HS-5 (cell line): ENCODE data around the gene SMIM3.
"Not testable (repeated sequence)": the region's sequence is repeated elsewhere in the genome, so short reads cannot be mapped to it uniquely, and the experiment has no call there.

Experiments
- DNase-seq: peaks from one replicate; pipeline ENCODE4 v3.0.0-alpha.2; 2012; ENCODE audit warnings: low read depth

The SMIM3 gene

GRCh38 chr5:150794927-150795326 lies 16.4 kb downstream of the SMIM3 start:
- no peak for DNase-seq

- DNase-seq: no peak
Observed at GRCh38 chr5:150797384-150797783, 18.8 kb downstream of the SMIM3 start.

- DNase-seq: no peak
Observed at GRCh38 chr5:150801117-150801927, 22.8 kb downstream of the SMIM3 start.

GRCh38 chr5:150804388-150804787 lies 25.8 kb downstream of the SMIM3 start:
- no peak for DNase-seq

- no peak for DNase-seq
Observed at GRCh38 chr5:150809363-150809762, 30.8 kb downstream of the SMIM3 start.

- DNase-seq: no peak
Observed at GRCh38 chr5:150815010-150815409, 36.5 kb downstream of the SMIM3 start.

- DNase-seq: no peak
Observed at GRCh38 chr5:150816946-150817345, 38.4 kb downstream of the SMIM3 start.

DNA sequence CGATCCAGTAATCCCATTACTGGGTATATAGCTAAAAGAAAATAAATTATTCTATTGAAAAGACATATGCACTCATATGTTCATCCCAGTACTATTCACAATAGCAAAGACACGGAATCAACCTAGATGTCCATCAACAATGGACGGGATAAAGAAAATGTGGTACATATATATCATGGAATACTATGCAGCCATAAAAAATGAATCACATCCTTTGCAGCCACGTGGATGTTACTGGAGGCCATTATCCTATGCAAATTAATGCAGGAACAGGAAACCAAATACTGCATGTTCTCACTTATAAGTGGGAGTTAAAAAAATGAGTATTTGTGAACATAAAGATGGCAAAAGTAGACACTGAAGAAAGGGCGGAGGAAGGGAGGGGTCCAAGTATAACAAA lies 51.2 kb downstream of the SMIM3 start:
- DNase-seq: no peak

DNA sequence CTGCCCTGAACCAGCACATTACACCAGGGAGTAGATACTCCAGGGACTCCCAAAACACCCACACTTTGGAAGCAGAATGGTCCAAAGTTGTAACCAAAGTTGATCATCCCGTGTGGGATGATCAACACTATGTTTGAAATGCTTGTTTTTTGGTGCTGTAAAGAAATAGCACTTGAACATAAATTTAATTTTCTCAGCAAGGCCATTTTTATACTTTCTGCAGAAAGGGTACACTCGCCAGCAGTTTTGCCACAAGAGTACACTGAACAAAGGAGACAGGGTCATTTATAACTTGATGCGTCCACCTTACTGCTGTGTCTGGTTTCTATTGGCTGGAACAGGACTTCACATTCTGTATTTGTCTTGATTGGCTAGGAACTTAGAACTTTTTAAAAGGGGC lies 53.3 kb downstream of the SMIM3 start:
- not testable (repeated sequence) for DNase-seq

GRCh38 chr5:150836064-150836463 lies 57.5 kb downstream of the SMIM3 start:
- DNase-seq: no peak

GRCh38 chr5:150836703-150837102 lies 58.1 kb downstream of the SMIM3 start:
- DNase-seq: no peak

- DNase-seq: not testable (repeated sequence)
Observed at GRCh38 chr5:150845185-150845859, 66.8 kb downstream of the SMIM3 start.

GRCh38 chr5:150846308-150846653 lies 67.7 kb downstream of the SMIM3 start, which contains the start of gene IRGM:
IRGM (plus strand) TSS chr5:150846521; CDS start chr5:150848124, 1,603 bp downstream.
- not testable (repeated sequence) for DNase-seq
